ENCODE data around the gene ZBTB5. TPM values are rescaled to one million over a fixed set of nuclear protein-coding genes. Genes with fewer than 3 reads are reported as not detected.

ZBTB5 gene
- total and polyA plus RNA-seq, 9 of the 15 experiments (the other 6 are each of a cell fraction or from before 2014, with no cell fraction given) = 2.3 to 43.2 (median 15.5) TPM

DNA sequence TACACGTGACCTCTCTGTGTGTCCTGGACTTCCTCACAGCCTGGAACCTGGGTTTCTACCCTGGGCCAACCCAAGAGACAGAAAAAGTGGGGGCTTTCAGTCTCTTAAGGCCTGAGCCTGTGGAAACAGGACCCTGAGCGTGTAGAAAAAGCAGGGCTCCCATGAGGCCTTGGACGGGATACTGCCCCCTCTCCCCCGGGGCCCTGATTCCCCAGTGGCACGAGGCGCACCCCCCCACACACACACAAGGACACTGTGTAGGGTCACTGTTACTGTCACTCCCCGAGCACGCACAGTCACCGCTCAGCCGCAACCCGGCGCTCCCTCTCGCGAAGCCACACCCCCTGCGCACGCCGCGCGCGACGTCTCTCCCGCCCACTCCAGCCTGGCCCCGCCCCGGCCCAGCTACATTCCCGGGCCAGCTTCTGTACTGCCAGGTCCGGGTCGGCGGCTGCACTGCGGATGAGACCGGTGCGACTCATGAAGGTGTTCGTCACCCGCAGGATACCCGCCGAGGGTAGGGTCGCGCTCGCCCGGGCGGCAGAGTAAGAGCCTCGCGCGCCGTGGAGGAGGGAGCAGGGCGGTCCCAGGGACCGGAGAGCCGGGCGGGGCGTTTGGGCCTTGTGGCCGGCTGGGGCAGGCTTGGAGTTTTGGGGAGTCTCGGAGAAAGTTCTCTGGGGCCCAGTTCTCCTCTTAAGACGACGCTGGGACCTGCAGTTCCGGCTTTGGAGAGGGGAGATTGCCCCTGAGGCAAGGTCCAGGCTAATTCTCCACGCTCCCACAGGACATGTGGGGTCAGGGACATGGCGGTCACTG is 42.8 kb downstream of the ZBTB5 start, which contains the start of gene GRHPR (continued):
- TF ChIP-seq, protein P1, sequence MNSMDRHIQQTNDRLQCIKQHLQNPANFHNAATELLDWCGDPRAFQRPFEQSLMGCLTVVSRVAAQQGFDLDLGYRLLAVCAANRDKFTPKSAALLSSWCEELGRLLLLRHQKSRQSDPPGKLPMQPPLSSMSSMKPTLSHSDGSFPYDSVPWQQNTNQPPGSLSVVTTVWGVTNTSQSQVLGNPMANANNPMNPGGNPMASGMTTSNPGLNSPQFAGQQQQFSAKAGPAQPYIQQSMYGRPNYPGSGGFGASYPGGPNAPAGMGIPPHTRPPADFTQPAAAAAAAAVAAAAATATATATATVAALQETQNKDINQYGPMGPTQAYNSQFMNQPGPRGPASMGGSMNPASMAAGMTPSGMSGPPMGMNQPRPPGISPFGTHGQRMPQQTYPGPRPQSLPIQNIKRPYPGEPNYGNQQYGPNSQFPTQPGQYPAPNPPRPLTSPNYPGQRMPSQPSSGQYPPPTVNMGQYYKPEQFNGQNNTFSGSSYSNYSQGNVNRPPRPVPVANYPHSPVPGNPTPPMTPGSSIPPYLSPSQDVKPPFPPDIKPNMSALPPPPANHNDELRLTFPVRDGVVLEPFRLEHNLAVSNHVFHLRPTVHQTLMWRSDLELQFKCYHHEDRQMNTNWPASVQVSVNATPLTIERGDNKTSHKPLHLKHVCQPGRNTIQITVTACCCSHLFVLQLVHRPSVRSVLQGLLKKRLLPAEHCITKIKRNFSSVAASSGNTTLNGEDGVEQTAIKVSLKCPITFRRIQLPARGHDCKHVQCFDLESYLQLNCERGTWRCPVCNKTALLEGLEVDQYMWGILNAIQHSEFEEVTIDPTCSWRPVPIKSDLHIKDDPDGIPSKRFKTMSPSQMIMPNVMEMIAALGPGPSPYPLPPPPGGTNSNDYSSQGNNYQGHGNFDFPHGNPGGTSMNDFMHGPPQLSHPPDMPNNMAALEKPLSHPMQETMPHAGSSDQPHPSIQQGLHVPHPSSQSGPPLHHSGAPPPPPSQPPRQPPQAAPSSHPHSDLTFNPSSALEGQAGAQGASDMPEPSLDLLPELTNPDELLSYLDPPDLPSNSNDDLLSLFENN (IDR thresholded peaks at IDR 0.05; ENCODE audit: low read depth in 2 of 2, low read length in 2 of 2) = peak in 1 of 2 experiments; percentile 64; a peak in 1 of 4 replicates
- TF ChIP-seq TAF7 (tag; IDR thresholded peaks at IDR 0.05) (peak; percentile 69; the same call in 1 of the 2 replicates), ZNF23 (CRISPR knock-in tag; IDR thresholded peaks at IDR 0.05) (0 out of 2 replicates have a peak, but pooled peaks have one; percentile 43), ZNF764 (CRISPR knock-in tag; IDR thresholded peaks at IDR 0.05; ENCODE audit: low read depth) (0 out of 2 replicates have a peak, but pooled peaks have one; percentile 27), ZNF232 (CRISPR knock-in tag; IDR thresholded peaks at IDR 0.05) (peak; percentile 76; the same call in 1 of the 2 replicates), ZNF12 (CRISPR knock-in tag; IDR thresholded peaks at IDR 0.05) (peak; percentile 18; the same call in 1 of the 2 replicates), BCOR (IDR thresholded peaks at IDR 0.05) (peak; percentile 64; the same call in 1 of the 2 replicates), PCBP1 (IDR thresholded peaks at IDR 0.05; ENCODE audit: low read depth, low read length, poor library complexity, severe bottlenecking) (peak; percentile 53), POLR2A (conservative IDR thresholded peaks at IDR 0.05) (peak; percentile 94), BRCA1 (IDR thresholded peaks at IDR 0.05) (no peak), BRCA1 (CRISPR knock-in tag; IDR thresholded peaks at IDR 0.05) (no peak), CREM (IDR thresholded peaks at IDR 0.05; ENCODE audit: low read depth) (peak; percentile 88), ZFX (CRISPR knock-in tag; IDR thresholded peaks at IDR 0.05) (peak; percentile 98), ZNF717 (CRISPR knock-in tag; IDR thresholded peaks at IDR 0.05) (no peak)
- TF ChIP-seq, protein P2, sequence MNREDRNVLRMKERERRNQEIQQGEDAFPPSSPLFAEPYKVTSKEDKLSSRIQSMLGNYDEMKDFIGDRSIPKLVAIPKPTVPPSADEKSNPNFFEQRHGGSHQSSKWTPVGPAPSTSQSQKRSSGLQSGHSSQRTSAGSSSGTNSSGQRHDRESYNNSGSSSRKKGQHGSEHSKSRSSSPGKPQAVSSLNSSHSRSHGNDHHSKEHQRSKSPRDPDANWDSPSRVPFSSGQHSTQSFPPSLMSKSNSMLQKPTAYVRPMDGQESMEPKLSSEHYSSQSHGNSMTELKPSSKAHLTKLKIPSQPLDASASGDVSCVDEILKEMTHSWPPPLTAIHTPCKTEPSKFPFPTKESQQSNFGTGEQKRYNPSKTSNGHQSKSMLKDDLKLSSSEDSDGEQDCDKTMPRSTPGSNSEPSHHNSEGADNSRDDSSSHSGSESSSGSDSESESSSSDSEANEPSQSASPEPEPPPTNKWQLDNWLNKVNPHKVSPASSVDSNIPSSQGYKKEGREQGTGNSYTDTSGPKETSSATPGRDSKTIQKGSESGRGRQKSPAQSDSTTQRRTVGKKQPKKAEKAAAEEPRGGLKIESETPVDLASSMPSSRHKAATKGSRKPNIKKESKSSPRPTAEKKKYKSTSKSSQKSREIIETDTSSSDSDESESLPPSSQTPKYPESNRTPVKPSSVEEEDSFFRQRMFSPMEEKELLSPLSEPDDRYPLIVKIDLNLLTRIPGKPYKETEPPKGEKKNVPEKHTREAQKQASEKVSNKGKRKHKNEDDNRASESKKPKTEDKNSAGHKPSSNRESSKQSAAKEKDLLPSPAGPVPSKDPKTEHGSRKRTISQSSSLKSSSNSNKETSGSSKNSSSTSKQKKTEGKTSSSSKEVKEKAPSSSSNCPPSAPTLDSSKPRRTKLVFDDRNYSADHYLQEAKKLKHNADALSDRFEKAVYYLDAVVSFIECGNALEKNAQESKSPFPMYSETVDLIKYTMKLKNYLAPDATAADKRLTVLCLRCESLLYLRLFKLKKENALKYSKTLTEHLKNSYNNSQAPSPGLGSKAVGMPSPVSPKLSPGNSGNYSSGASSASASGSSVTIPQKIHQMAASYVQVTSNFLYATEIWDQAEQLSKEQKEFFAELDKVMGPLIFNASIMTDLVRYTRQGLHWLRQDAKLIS (CRISPR knock-in tag; IDR thresholded peaks at IDR 0.05) = peak; percentile 93
- TF ChIP-seq, protein P3, sequence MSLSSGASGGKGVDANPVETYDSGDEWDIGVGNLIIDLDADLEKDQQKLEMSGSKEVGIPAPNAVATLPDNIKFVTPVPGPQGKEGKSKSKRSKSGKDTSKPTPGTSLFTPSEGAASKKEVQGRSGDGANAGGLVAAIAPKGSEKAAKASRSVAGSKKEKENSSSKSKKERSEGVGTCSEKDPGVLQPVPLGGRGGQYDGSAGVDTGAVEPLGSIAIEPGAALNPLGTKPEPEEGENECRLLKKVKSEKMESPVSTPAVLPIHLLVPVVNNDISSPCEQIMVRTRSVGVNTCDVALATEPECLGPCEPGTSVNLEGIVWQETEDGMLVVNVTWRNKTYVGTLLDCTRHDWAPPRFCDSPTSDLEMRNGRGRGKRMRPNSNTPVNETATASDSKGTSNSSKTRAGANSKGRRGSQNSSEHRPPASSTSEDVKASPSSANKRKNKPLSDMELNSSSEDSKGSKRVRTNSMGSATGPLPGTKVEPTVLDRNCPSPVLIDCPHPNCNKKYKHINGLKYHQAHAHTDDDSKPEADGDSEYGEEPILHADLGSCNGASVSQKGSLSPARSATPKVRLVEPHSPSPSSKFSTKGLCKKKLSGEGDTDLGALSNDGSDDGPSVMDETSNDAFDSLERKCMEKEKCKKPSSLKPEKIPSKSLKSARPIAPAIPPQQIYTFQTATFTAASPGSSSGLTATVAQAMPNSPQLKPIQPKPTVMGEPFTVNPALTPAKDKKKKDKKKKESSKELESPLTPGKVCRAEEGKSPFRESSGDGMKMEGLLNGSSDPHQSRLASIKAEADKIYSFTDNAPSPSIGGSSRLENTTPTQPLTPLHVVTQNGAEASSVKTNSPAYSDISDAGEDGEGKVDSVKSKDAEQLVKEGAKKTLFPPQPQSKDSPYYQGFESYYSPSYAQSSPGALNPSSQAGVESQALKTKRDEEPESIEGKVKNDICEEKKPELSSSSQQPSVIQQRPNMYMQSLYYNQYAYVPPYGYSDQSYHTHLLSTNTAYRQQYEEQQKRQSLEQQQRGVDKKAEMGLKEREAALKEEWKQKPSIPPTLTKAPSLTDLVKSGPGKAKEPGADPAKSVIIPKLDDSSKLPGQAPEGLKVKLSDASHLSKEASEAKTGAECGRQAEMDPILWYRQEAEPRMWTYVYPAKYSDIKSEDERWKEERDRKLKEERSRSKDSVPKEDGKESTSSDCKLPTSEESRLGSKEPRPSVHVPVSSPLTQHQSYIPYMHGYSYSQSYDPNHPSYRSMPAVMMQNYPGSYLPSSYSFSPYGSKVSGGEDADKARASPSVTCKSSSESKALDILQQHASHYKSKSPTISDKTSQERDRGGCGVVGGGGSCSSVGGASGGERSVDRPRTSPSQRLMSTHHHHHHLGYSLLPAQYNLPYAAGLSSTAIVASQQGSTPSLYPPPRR (CRISPR knock-in tag; IDR thresholded peaks at IDR 0.05; ENCODE audit: borderline replicate concordance) = no peak

Measured in K562 (cell line).